Kidney (tissue), 14 donors: ENCODE measurements around the gene ASPHD2. TPM values are rescaled to one million over a fixed set of nuclear protein-coding genes. Genes with fewer than 3 reads are reported as not detected.
A peak's percentile ranks its signal among the peaks of the same experiment; 100 is the strongest.

Experiments
- DNase-seq, 5 donors: peaks; one replicate each; pipeline ENCODE4 v3.0.0-alpha.2; 2013 to 2020
- FAIRE-seq: peaks from 2 replicates; lab custom pipeline; 2012; peaks lifted over from hg19 to GRCh38; lab: Jason Lieb, UNC
- H3K27ac ChIP-seq, 2 donors: one replicate each; pipeline ENCODE4 v1.7.0; 2013; ENCODE audit warnings: low read depth in 2 of 2, low read length in 2 of 2, inconsistent platforms in 1 of 2
- H3K27me3 ChIP-seq: one replicate; pipeline ENCODE4 v1.7.1; 2013; ENCODE audit warnings: low read length, inconsistent platforms; ENCODE audit not compliant: control insufficient read depth, insufficient read depth
- H3K36me3 ChIP-seq, 3 donors: one replicate each; pipeline versions ENCODE4 v1.7.0 to v1.7.1; 2013; ENCODE audit warnings: low read length in 3 of 3, control low read depth in 1 of 3, inconsistent platforms in 1 of 3; ENCODE audit not compliant: insufficient read depth in 3 of 3, control insufficient read depth in 2 of 3
- H3K4me1 ChIP-seq, 3 donors: one replicate each; pipeline versions ENCODE4 v1.7.0 to v1.7.1; 2013; ENCODE audit warnings: low read length in 3 of 3, inconsistent platforms in 1 of 3, low read depth in 1 of 3; ENCODE audit not compliant: control insufficient read depth in 2 of 3, insufficient read depth in 2 of 3
- H3K4me3 ChIP-seq, 3 donors: one replicate each; pipeline versions ENCODE4 v1.7.0 to v1.8.1; 2013; ENCODE audit warnings: low read length in 3 of 3, control low read depth in 1 of 3, inconsistent platforms in 1 of 3
- H3K9ac ChIP-seq, 3 donors: one replicate each; pipeline versions ENCODE4 v1.7.0 to v1.7.1; 2013; ENCODE audit warnings: low read length in 3 of 3, control low read depth in 1 of 3, inconsistent platforms in 1 of 3
- H3K9me3 ChIP-seq, 3 donors: one replicate each; pipeline versions ENCODE4 v1.7.0 to v1.7.1; 2013; ENCODE audit warnings: low read length in 3 of 3, control low read depth in 1 of 3, inconsistent platforms in 1 of 3; ENCODE audit not compliant: control insufficient read depth in 2 of 3, insufficient read depth in 1 of 3
- intact Hi-C: fragments of 100-400 bp; cut with DNase I; formaldehyde crosslinking; loops from one replicate; pipeline ENCODE4 v1.11.1; 2022
- polyA plus RNA-seq: library from polyadenylated mRNA; stranded (reverse); fragments of 350-450 nt; fragmentation: Illumina TruSeq; extraction: RNeasy Lipid Tissue Mini Kit (QIAGEN cat#74804); gene quantifications from one replicate; pipeline ENCODE4 v1.2.3, GENCODE V29; 2014; ENCODE audit warnings: low read depth, low replicate concordance; ENCODE audit not compliant: insufficient read depth
- total RNA-seq: library from RNA; stranded (reverse); fragmentation: NEBNext Ultra II Directional; extraction: Animal tissue kit (Norgen Biotek cat#: 25700); gene quantifications from one replicate; pipeline ENCODE4 v1.2.1, GENCODE V29; 2021
- TF ChIP-seq, protein P1 (sequence below): IDR thresholded peaks from 3 replicates; pipeline ENCODE4 v1.5.1; 2012; ENCODE audit warnings: mild to moderate bottlenecking, moderate library complexity, borderline replicate concordance; ENCODE audit not compliant: insufficient read depth; ENCODE audit errors: extremely low read depth
- donor health status: control.
- donor health status: control.
- donor health status: control.
- donor health status: control.
- donor health status: control.
- donor health status: DM: yes; HTN: yes; CAD: no.
- donor health status: Normal renal cell carcinoma (clear cell type).

ASPHD2 gene
- total and polyA plus RNA-seq, 2 donors from 2014 or later: 3.3 to 4.5 TPM

DNA sequence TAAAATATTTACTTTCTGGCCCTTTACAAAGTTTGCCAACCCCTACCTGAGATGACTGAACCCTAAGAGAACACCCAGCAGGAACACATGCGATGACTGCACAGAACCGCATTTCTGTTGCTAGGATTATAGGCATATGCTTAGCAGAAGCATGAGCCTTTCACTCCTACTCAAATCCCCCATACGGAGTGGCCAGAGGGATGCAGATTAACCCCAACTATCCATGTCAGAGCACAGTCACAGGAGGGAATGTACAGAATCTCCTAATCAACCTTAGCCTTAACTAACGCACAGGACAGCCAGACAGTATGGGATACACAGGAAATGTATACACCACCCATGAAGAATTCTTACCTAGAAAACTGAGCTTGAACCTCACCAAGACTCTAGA, 48.3 kb downstream of the ASPHD2 start:
- Histone ChIP-seq H3K4me3 (no peak overlapping the region), H3K9ac (no peak overlapping the region), H3K27me3 (no peaks in the 10 kb centered on the region), H3K9me3 (no peaks in the 10 kb centered on the region), H3K27ac (no peak overlapping the region), H3K4me1 (peaks cover 0 to 12% (median 5%) of the 10 kb centered on the region in 3 donors), H3K36me3 (peaks cover 2 to 28% (median 17%) of the 10 kb centered on the region in 3 donors)
- intact Hi-C loops: no loop called here
- no peak for DNase-seq
- FAIRE-seq: no peak
- TF ChIP-seq, protein P1, sequence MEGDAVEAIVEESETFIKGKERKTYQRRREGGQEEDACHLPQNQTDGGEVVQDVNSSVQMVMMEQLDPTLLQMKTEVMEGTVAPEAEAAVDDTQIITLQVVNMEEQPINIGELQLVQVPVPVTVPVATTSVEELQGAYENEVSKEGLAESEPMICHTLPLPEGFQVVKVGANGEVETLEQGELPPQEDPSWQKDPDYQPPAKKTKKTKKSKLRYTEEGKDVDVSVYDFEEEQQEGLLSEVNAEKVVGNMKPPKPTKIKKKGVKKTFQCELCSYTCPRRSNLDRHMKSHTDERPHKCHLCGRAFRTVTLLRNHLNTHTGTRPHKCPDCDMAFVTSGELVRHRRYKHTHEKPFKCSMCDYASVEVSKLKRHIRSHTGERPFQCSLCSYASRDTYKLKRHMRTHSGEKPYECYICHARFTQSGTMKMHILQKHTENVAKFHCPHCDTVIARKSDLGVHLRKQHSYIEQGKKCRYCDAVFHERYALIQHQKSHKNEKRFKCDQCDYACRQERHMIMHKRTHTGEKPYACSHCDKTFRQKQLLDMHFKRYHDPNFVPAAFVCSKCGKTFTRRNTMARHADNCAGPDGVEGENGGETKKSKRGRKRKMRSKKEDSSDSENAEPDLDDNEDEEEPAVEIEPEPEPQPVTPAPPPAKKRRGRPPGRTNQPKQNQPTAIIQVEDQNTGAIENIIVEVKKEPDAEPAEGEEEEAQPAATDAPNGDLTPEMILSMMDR: no peak

DNA sequence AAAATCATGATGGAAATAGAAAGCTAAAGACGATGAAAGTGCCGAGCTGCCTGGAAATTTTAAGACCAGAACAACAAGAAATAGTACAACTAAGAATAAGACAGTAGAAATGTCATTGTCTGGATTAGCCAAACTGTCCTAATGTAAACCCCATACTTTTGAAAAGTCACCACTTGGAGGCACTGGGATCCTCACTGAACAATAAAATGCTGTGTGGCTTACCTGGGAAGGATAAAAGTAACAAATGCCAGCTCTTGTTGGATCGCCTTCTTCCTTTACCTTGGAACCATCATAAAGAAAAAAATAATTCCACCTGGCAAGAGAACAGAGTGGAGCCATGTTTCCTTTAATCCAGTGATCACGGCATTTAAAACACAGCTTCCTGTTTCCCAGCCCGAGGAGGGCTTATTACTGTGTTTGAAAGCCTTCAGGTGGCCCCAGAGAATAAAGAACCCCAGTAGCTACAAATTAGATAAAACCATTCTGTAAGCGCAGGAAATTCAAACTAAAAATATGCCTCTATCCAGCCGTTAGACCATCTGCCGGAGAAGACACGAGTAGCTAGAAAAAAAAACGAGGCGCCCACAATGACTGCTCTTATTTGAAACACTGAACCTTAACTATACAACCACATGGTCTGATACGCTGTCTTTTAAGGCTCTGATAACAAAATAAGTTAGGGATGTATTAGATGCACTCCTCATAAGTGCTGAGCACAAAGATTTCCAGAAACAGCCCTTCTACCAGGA, 50.2 kb downstream of the ASPHD2 start:
- Histone ChIP-seq H3K27me3 (no peaks in the 10 kb centered on the region), H3K9me3 (no peaks in the 10 kb centered on the region), H3K4me1 (peaks cover 5 to 18% (median 5%) of the 10 kb centered on the region in 3 donors), H3K4me3 (peak overlapping the region in 2 of 3 donors; percentile 34 to 46), H3K36me3 (peaks cover 2 to 21% (median 9%) of the 10 kb centered on the region in 3 donors), H3K9ac (peak overlapping the region in 1 of 3 donors; percentile 43), H3K27ac (no peak overlapping the region)
- no peak for DNase-seq
- TF ChIP-seq, protein P1: no peak
- intact Hi-C loops: no loop called here
- no peak for FAIRE-seq

GRCh38 chr22:26479792-26480610, 50.9 kb downstream of the ASPHD2 start:
- DNase-seq: peak in 2 of 5 donors; percentile 21 to 23
- TF ChIP-seq, protein P1: no peak

More at GRCh38 chr22:26479792-26480610, 50.9 kb downstream of the ASPHD2 start:
- Histone ChIP-seq H3K36me3 (peaks cover 2 to 21% (median 5%) of the 10 kb centered on the region in 3 donors), H3K4me3 (peak overlapping the region in 2 of 3 donors; percentile 10 to 46), H3K9me3 (no peaks in the 10 kb centered on the region), H3K27me3 (no peaks in the 10 kb centered on the region), H3K4me1 (peaks cover 5 to 22% (median 9%) of the 10 kb centered on the region in 3 donors), H3K9ac (peak overlapping the region in 1 of 3 donors; percentile 43), H3K27ac (peak overlapping the region in 1 of 2 donors; percentile 13)
- intact Hi-C loops: no loop called here
- FAIRE-seq: no peak
